Progenitor cell of endocrine pancreas (in vitro differentiated cells): ENCODE results near the gene FZD10. TPM values are rescaled to one million over a fixed set of nuclear protein-coding genes. Genes with fewer than 3 reads are reported as not detected.

Experiments used
- DNase-seq: peaks from one replicate; pipeline ENCODE4 v3.0.0; 2021; ENCODE audit warnings: low spot score; ENCODE audit not compliant: unreplicated experiment
- H3K27ac Mint-ChIP-seq: 2 replicates; pipeline ENCODE4 v1.8.0; 2021; ENCODE audit warnings: mild to moderate bottlenecking, moderate library complexity, mixed read lengths
- H3K27me3 Mint-ChIP-seq: 2 replicates; pipeline ENCODE4 v1.8.0; 2021; ENCODE audit warnings: mixed read lengths
- H3K36me3 Mint-ChIP-seq: 2 replicates; pipeline ENCODE4 v1.8.0; 2022; ENCODE audit warnings: mixed read lengths; ENCODE audit not compliant: insufficient read depth
- H3K4me1 Mint-ChIP-seq: 2 replicates; pipeline ENCODE4 v1.8.0; 2021; ENCODE audit warnings: low read depth, mixed read lengths
- H3K4me3 Mint-ChIP-seq: 2 replicates; pipeline ENCODE4 v1.8.0; 2021; ENCODE audit warnings: low read depth, mild to moderate bottlenecking, moderate library complexity, mixed read lengths
- H3K9me3 Mint-ChIP-seq: 2 replicates; pipeline ENCODE4 v1.8.0; 2021; ENCODE audit warnings: low read depth, mixed read lengths
- total RNA-seq: library from RNA; stranded (reverse); gene quantifications from 2 replicates; pipeline ENCODE4 v1.2.1, GENCODE V29; 2021
- TF ChIP-seq, protein P1 (sequence below): fragments of 200-600 bp; sonication (generic); IDR thresholded peaks from one replicate; pipeline ENCODE4 v1.5.0; 2021; ENCODE audit warnings: antibody characterized with exemption, mild to moderate bottlenecking; ENCODE audit not compliant: unreplicated experiment

The FZD10 gene
- total RNA-seq, 1 donor from 2014 or later: 0.24 TPM

DNA sequence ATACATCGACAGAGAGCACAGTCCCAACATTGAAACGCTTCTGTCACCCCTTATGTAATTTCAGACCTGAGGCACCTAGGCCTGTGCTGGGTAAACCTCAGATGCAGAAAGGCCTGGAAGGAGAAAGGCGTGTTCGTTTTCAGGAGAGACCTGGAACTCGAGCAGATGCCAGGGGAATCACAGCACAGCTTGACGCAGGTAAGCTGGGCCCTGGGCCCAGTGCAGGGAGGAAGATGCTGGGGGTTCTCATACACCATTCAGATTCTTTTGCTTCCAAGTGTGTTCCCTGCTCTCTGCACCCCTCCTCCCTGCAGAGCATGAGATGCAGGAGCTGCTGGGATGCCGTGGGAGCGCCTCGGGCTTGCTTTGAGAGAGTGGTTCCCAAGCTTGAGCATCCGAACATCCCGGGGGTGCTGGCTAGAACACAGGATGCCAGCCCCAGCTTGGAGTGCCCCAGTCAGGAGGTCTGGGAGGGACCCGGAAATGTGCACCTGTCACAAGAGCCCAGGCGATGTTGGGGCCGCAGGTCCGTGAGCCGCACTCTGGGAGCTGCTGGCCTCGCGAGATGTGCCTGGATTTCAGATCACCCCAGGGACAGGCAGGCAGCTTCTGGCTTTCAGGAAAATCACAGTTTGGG, 35.9 kb downstream of the FZD10 start:
- Mint-ChIP-seq H3K4me3 (no peak overlapping the region), H3K9me3 (peaks cover 3% of the 10 kb centered on the region), H3K27ac (no peak overlapping the region), H3K36me3 (no peaks in the 10 kb centered on the region), H3K4me1 (peaks cover 2% of the 10 kb centered on the region), H3K27me3 (peaks cover 69% of the 10 kb centered on the region)
- TF ChIP-seq, protein P1, sequence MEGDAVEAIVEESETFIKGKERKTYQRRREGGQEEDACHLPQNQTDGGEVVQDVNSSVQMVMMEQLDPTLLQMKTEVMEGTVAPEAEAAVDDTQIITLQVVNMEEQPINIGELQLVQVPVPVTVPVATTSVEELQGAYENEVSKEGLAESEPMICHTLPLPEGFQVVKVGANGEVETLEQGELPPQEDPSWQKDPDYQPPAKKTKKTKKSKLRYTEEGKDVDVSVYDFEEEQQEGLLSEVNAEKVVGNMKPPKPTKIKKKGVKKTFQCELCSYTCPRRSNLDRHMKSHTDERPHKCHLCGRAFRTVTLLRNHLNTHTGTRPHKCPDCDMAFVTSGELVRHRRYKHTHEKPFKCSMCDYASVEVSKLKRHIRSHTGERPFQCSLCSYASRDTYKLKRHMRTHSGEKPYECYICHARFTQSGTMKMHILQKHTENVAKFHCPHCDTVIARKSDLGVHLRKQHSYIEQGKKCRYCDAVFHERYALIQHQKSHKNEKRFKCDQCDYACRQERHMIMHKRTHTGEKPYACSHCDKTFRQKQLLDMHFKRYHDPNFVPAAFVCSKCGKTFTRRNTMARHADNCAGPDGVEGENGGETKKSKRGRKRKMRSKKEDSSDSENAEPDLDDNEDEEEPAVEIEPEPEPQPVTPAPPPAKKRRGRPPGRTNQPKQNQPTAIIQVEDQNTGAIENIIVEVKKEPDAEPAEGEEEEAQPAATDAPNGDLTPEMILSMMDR: no peak
- DNase-seq: no peak

DNA sequence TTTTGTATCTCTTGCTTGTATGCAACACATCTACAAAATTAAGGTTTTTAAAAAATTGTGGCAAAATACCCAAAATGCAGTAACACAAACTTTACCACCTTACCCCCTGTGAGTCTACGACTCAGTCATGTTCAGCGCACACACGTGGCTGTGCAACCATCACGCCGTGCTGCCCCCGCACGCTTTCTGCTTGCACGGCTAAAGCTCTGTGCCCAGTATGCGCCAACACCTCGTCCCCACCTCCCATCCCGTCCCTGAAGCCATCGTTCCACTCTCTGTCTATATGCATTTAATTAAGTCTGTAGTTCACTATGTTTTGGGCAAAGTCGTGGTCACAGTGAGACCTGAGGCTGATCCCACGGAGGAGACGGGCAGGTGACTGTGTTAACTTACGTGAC, 36.4 kb downstream of the FZD10 start:
- Mint-ChIP-seq H3K9me3 (peaks cover 3% of the 10 kb centered on the region), H3K27me3 (peaks cover 74% of the 10 kb centered on the region), H3K4me3 (no peak overlapping the region), H3K4me1 (peaks cover 2% of the 10 kb centered on the region), H3K36me3 (no peaks in the 10 kb centered on the region), H3K27ac (no peak overlapping the region)
- no peak for DNase-seq
- TF ChIP-seq, protein P1: no peak

DNA sequence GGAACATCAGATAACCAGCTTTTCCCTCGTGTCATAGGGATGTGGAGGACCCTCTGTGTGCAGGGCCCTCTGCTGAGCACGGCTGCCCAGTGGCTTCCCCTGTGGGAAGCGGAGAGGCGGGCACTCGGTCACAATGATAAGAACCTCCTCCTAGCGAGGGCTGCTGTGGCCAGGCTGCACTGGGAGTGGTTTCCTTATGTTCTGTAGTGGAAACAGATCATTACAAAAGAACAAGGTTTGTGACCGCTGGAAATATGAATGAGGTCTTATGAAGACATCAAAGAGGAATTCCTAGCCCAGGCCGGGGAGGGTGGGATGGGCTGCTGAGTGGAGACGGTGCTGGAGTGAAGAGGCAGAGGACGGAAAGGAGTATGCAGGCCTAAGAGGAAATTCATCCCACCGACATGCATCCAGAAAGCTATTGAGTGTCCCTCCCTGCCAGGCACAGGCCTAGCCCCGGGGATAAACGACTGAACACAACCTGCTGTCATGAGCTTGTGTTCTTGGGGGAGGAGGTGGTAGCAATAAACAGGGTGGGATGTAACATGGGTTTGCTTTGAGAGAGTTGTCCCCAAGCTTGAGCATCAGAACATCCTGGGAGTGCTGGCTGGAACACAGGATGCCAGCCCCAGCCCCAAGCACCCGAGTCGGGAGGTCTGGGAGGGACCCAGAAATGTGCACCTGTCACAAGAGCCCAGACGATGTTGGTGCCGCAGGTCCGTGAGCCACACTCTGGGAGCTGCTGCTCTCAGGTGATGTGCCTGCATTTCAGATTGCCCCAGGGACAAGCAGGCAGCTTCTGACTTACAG, 37.5 kb downstream of the FZD10 start:
- TF ChIP-seq, protein P1: no peak
- H3K27ac Mint-ChIP-seq: no peak overlapping the region

DNA sequence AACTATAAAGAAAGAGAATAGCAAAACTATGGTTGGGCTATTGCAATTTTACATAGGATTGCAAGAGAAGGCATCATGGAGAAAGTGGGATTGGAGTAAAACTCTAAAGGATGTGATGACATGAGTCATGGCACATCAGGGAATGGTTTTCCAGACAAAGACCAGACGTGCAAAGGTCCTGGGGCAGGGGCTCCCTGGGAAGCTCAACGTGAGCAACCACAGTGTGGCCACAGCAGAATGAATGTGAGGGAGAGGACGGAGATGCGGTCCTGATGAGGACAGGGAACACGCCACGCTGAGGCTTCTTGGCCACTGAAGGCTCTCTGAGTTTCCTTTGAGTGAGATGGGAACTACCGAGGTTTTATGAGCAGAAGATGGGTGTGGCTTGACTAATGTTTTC, 38.2 kb downstream of the FZD10 start:
- peaks cover 2% of the 10 kb centered on the region for H3K4me1 Mint-ChIP-seq
- H3K36me3 Mint-ChIP-seq: no peaks in the 10 kb centered on the region
- no peak overlapping the region for H3K4me3 Mint-ChIP-seq
- H3K9me3 Mint-ChIP-seq: peaks cover 3% of the 10 kb centered on the region
- no peak overlapping the region for H3K27ac Mint-ChIP-seq
- DNase-seq: no peak
- peaks cover 68% of the 10 kb centered on the region for H3K27me3 Mint-ChIP-seq
- TF ChIP-seq, protein P1: no peak

More for the DNA sequence above, 37.5 kb downstream of the FZD10 start:
- Mint-ChIP-seq H3K27me3 (peaks cover 70% of the 10 kb centered on the region), H3K9me3 (peaks cover 3% of the 10 kb centered on the region), H3K4me3 (no peak overlapping the region), H3K4me1 (peaks cover 2% of the 10 kb centered on the region), H3K36me3 (no peaks in the 10 kb centered on the region)
- no peak for DNase-seq

DNA sequence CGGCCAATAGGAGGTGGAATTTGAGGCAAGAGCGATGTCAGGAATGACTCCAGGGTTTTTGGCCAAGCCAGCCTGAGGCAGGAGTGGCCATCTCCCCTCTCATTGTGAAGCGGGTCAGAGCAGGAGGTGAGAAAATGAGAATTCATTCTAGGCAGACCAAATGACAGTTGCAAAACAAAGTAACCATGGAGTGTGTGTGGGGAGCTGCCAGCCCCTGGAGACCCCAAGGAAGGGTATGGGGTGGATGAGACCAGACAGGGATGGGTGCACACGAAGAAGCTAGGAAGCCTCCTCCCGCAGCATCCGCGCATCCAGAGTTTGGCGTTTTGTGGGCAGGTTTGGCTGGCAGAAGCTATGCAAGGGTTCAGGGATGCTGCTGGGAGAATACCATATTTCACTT, 38.8 kb downstream of the FZD10 start:
- H3K4me3 Mint-ChIP-seq: no peak overlapping the region
- TF ChIP-seq, protein P1: no peak
- H3K27ac Mint-ChIP-seq: peak overlapping the region; percentile 49
- peaks cover 3% of the 10 kb centered on the region for H3K9me3 Mint-ChIP-seq
- H3K4me1 Mint-ChIP-seq: no peaks in the 10 kb centered on the region
- no peaks in the 10 kb centered on the region for H3K36me3 Mint-ChIP-seq
- no peak for DNase-seq
- peaks cover 65% of the 10 kb centered on the region for H3K27me3 Mint-ChIP-seq
